ENCODE data around the gene NOXRED1.

Gene NOXRED1

GRCh38 chr14:77344377-77344996, 78.8 kb downstream of the NOXRED1 start:
- DNase-seq (ENCODE audit: low read depth in 2 of 3, low spot score in 1 of 3): no peak

Data from stimulated activated CD4-positive, alpha-beta T cell treated with anti-CD3 and anti-CD28 coated beads, Interleukin-12 subunit alpha, Interleukin-12 subunit beta, amount 100 ng/mL, for 48 hours (primary cell).